ENCODE results near the gene HOXC12. TPM values are rescaled to one million over a fixed set of nuclear protein-coding genes. Genes with fewer than 3 reads are reported as not detected.

HOXC12 gene
- total RNA-seq, 4 donors from 2014 or later: not detected

DNA sequence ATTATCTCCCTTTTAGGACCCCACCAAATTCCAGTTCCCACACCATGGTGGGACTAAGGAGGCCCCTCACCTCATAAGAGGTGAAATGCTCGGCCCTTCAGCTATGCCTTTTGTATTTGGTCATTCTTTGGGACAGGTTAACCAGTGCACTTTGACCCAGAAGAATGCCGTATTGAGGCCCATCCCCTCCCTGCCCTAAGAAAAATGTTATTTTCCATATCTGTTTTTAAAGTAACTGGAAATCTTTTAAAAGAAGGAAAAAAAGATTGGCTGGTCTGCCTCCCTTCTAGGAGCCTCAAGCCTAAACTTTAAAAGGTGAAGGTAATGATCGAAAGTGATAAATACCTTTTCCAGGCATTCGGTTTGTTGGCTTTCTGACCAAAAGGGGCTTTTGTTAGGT lies 21.8 kb upstream of the HOXC12 start:
- H3K27me3 ChIP-seq: peaks cover 0 to 68% of the 10 kb centered on the region in 2 donors
- no peaks in the 10 kb centered on the region for H3K36me3 ChIP-seq
- TF ChIP-seq, protein P1, sequence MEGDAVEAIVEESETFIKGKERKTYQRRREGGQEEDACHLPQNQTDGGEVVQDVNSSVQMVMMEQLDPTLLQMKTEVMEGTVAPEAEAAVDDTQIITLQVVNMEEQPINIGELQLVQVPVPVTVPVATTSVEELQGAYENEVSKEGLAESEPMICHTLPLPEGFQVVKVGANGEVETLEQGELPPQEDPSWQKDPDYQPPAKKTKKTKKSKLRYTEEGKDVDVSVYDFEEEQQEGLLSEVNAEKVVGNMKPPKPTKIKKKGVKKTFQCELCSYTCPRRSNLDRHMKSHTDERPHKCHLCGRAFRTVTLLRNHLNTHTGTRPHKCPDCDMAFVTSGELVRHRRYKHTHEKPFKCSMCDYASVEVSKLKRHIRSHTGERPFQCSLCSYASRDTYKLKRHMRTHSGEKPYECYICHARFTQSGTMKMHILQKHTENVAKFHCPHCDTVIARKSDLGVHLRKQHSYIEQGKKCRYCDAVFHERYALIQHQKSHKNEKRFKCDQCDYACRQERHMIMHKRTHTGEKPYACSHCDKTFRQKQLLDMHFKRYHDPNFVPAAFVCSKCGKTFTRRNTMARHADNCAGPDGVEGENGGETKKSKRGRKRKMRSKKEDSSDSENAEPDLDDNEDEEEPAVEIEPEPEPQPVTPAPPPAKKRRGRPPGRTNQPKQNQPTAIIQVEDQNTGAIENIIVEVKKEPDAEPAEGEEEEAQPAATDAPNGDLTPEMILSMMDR (IDR thresholded peaks at IDR 0.05): no peak
- no peak for TF ChIP-seq POLR2A (IDR thresholded peaks at IDR 0.05)

DNA sequence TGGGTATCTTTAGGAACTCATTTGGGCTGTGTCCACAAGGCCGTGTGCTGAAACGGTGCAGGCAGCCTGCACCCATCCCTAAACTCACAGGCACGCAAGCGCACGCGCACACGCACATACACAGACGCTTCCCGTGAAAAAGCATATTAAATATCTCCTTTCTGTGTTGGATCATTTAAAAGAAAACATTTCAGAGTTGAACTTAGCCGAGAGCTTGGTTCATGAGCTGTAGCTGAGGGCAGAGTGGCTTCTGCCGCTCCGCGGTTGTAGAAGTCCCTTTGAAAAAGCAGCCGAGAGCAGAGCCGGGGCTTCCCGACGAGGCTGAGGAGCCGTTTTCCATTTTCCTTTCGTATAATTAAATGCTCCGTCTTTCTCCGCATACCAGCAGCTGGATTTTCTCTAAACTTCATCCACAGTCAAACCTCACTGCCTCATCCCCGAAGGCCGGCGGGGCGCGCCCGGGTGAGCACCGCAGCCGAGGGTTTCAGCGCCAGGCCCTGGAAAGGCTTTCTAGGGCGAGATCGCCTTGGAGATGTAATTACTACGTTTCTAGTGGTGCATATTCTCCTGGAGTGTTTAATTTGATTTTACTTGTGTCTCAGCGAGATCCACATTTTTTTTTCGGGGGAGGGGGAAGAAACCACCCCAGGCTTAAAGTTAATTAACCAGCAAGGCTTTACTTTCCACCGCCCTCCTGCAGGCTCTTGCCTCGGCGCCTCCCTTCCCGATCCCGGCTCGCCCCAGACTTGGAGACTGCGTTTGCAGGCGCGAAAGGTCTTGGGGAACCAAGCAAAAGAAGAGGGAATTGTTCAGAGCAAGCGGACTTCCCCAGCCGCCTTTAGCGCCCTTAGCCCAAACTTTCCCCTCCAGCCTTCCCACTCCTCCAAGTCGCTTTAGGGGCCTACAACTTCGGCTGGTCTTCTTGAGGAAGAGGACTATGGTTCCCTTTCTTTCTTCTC lies 19.0 kb upstream of the HOXC12 start:
- TF ChIP-seq, protein P1 (IDR thresholded peaks at IDR 0.05): no peak
- TF ChIP-seq POLR2A (IDR thresholded peaks at IDR 0.05): no peak
- no peak for DNase-seq
- H3K27ac ChIP-seq: no peak overlapping the region
- peaks cover 0 to 13% (median 0%) of the 10 kb centered on the region in 4 donors for H3K4me1 ChIP-seq
- H3K27me3 ChIP-seq: peaks cover 0 to 78% of the 10 kb centered on the region in 2 donors
- peaks cover 0 to 9% (median 0%) of the 10 kb centered on the region in 4 donors for H3K9me3 ChIP-seq
- no peak overlapping the region for H3K4me3 ChIP-seq
- no peaks in the 10 kb centered on the region for H3K36me3 ChIP-seq

More for the DNA sequence above, 21.8 kb upstream of the HOXC12 start:
- H3K27ac ChIP-seq: no peak overlapping the region
- no peak overlapping the region for H3K4me3 ChIP-seq
- H3K4me1 ChIP-seq: no peaks in the 10 kb centered on the region
- no peak for DNase-seq
- peaks cover 0 to 5% (median 0%) of the 10 kb centered on the region in 4 donors for H3K9me3 ChIP-seq

DNA sequence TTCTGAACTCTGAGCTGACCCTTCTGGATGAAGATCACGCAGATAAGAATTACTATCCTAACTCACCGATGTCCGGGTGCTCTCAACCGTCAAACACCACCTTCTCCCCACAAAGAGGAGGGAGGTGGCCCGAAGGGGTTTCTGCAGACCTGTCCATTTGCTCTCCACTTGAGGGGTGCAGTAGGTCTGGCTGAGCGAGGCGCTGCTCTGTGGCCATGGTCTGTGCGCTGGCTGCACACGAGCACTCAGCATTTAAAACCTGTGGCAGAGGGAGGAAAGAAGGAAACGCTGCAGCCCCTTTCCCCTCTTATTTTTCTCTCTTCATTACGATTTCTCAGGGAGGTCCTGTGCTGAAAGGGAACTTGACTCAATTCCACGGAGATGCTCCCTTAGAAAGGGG lies 17.6 kb upstream of the HOXC12 start:
- H3K27ac ChIP-seq: no peak overlapping the region
- no peak overlapping the region for H3K4me3 ChIP-seq
- H3K9me3 ChIP-seq: peaks cover 0 to 9% (median 0%) of the 10 kb centered on the region in 4 donors
- peaks cover 0 to 13% (median 0%) of the 10 kb centered on the region in 4 donors for H3K4me1 ChIP-seq
- H3K27me3 ChIP-seq: peaks cover 0 to 77% of the 10 kb centered on the region in 2 donors
- no peak for TF ChIP-seq POLR2A (IDR thresholded peaks at IDR 0.05)
- TF ChIP-seq, protein P1 (IDR thresholded peaks at IDR 0.05): no peak
- DNase-seq: no peak
- H3K36me3 ChIP-seq: no peaks in the 10 kb centered on the region

DNA sequence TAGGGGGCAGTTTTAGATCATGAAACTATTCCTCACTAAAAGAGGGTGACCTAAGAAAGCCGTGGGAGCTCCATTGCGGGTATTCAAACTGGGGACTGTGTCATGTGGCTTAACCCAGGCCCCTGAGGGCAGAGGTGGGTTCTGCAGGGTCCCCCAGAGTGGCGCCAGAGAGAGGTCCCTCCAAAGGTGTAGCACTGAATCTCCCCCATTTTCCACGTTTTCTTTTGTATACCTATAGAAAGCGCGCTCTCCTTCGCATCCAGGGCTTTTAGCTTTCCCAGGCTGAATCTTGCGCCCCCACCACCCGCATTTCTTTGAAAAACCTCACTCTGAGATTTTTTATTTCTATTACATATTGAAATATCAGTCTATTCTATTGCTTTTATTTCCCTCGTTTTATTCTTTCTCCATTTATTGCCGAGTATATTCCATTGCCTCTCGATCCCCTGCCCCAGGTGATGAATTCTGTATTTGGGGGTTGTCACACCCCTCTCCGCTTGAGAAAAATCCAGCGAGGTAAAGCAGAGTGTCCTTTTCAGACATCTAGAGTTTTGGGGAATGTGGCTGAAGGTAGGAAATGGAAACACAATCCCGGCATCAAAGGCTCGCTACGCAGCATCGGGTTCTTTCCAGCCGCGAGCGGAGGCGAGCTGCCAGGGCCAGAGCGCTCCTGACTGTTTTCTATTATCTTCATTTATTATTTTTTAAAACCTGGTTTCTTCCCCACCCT lies 16.9 kb upstream of the HOXC12 start:
- DNase-seq: no peak
- H3K4me1 ChIP-seq: peaks cover 0 to 13% (median 0%) of the 10 kb centered on the region in 4 donors
- peaks cover 0 to 77% of the 10 kb centered on the region in 2 donors for H3K27me3 ChIP-seq
- no peak overlapping the region for H3K4me3 ChIP-seq
- TF ChIP-seq, protein P1 (IDR thresholded peaks at IDR 0.05): no peak
- no peak for TF ChIP-seq POLR2A (IDR thresholded peaks at IDR 0.05)
- peaks cover 0 to 9% (median 0%) of the 10 kb centered on the region in 4 donors for H3K9me3 ChIP-seq
- H3K36me3 ChIP-seq: no peaks in the 10 kb centered on the region
- H3K27ac ChIP-seq: no peak overlapping the region

DNA sequence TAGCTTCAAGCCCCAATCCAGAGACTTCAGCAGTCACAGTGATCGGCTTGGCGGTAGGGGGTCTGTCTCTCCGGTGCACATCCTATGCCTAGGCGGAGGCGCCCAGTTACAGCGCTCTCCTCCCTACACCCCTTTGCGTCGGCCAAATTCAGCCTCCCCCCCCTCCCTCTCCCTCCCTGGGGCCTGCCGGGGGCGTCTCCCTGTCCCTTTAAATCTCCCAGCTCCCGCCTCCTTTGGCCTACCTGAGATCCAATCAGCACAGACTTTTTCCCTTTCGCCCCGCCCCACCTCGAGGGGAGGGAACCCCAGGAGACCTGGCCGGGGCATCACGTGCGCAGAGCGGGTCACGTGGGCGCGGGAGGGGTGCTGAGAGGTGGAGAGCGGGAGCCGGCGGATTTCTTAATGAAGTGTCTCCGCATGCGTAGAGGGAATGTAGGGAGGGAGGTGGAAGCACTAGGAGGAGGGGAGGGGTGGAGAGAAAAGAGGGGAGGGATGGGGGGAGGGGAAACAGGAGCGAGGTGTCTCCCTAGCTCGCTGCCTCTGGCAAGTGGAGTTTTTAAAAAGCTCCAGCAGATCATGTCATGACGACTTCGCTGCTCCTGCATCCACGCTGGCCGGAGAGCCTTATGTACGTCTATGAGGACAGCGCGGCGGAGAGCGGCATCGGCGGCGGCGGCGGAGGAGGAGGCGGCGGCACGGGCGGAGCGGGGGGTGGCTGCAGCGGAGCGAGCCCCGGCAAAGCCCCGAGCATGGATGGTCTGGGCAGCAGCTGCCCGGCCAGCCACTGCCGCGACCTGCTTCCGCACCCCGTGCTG lies 16.2 kb upstream of the HOXC12 start, which contains the start of gene HOXC13:
TSS of gene HOXC13 (plus strand) at position 506 of the 815 bp plus-strand sequence. CDS start at position 582, 76 bp downstream.
- DNase-seq: no peak

More for the DNA sequence above, 16.2 kb upstream of the HOXC12 start, which contains the start of gene HOXC13:
- H3K9me3 ChIP-seq: peaks cover 0 to 9% (median 0%) of the 10 kb centered on the region in 4 donors
- H3K36me3 ChIP-seq: no peaks in the 10 kb centered on the region
- TF ChIP-seq, protein P1 (IDR thresholded peaks at IDR 0.05): no peak
- TF ChIP-seq POLR2A (IDR thresholded peaks at IDR 0.05): no peak
- peaks cover 0 to 77% of the 10 kb centered on the region in 2 donors for H3K27me3 ChIP-seq
- H3K4me3 ChIP-seq: no peak within 1 kb of the TSS
- H3K4me1 ChIP-seq: peaks cover 0 to 13% (median 0%) of the 10 kb centered on the region in 4 donors
- no peak within 1 kb of the TSS for H3K27ac ChIP-seq
